Left ventricle myocardium inferior (tissue), 1 donor: ENCODE results near the gene CYBA. TPM values are rescaled to one million over a fixed set of nuclear protein-coding genes. Genes with fewer than 3 reads are reported as not detected.

ENCODE experiments used
- DNase-seq: peaks from one replicate; pipeline ENCODE4 v3.0.0-alpha.2; 2020
- H3K27ac ChIP-seq: fragments of 200-600 bp; replicated peaks from 2 replicates; pipeline ENCODE4 v1.8.0; 2021
- H3K27me3 ChIP-seq: fragments of 200-600 bp; 2 replicates; pipeline ENCODE4 v1.8.0; 2021; ENCODE audit warnings: low read depth
- H3K36me3 ChIP-seq: fragments of 200-600 bp; 2 replicates; pipeline ENCODE4 v1.8.0; 2021
- H3K4me1 ChIP-seq: fragments of 200-600 bp; 2 replicates; pipeline ENCODE4 v1.8.0; 2021
- H3K4me3 ChIP-seq: fragments of 200-600 bp; 2 replicates; pipeline ENCODE4 v1.8.0; 2021; ENCODE audit warnings: mild to moderate bottlenecking, moderate library complexity
- H3K9me3 ChIP-seq: fragments of 200-600 bp; replicated peaks from 2 replicates; pipeline ENCODE4 v1.8.0; 2021
- intact Hi-C: fragments of 100-400 bp; cut with micrococcal nuclease; formaldehyde crosslinking; loops from one replicate; pipeline ENCODE4 v1.11.0; 2022
- total RNA-seq: library from RNA; stranded (reverse); fragmentation: NEBNext Ultra II Directional; extraction: Animal tissue kit (Norgen Biotek cat#: 25700); gene quantifications from one replicate; pipeline ENCODE4 v1.2.1, GENCODE V29; 2021
- TF ChIP-seq, protein P1 (sequence below): fragments of 200-600 bp; IDR thresholded peaks from 2 replicates; pipeline ENCODE4 v1.8.0; 2021; ENCODE audit warnings: antibody characterized with exemption, mild to moderate bottlenecking, borderline replicate concordance
- donor health status: DM: no; HTN: yes; CAD: no; lungs with severe emphysema.

The CYBA gene
- total RNA-seq, 1 donor from 2014 or later = 42.6 TPM

DNA sequence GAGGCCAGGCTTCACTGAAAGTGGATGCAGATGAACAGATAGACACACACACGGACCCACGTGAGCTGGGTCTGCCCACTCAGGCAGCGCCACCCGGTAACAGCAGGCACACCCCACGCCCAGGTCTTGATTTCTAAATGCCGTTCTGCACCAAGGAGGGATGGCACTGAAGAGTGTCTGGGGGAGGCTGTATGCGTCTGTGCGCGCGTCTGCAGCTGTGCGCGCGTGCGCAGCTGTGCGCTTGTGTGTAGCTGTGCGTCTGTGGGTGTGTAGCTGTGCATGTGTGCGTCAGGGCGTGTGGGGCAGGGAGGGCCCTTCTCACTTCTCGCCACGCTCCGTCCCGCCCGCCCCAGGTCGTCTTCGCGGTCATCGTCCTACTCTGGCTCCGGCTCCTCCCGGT, 28.0 kb downstream of the CYBA start:
- H3K4me3 ChIP-seq = no peak overlapping the region
- intact Hi-C loops = no loop called here
- no peak for DNase-seq
- H3K36me3 ChIP-seq = peaks cover 63% of the 10 kb centered on the region
- H3K27ac ChIP-seq = no peak overlapping the region
- H3K9me3 ChIP-seq = no peaks in the 10 kb centered on the region
- H3K4me1 ChIP-seq = peaks cover 23% of the 10 kb centered on the region
- no peaks in the 10 kb centered on the region for H3K27me3 ChIP-seq
- TF ChIP-seq, protein P1, sequence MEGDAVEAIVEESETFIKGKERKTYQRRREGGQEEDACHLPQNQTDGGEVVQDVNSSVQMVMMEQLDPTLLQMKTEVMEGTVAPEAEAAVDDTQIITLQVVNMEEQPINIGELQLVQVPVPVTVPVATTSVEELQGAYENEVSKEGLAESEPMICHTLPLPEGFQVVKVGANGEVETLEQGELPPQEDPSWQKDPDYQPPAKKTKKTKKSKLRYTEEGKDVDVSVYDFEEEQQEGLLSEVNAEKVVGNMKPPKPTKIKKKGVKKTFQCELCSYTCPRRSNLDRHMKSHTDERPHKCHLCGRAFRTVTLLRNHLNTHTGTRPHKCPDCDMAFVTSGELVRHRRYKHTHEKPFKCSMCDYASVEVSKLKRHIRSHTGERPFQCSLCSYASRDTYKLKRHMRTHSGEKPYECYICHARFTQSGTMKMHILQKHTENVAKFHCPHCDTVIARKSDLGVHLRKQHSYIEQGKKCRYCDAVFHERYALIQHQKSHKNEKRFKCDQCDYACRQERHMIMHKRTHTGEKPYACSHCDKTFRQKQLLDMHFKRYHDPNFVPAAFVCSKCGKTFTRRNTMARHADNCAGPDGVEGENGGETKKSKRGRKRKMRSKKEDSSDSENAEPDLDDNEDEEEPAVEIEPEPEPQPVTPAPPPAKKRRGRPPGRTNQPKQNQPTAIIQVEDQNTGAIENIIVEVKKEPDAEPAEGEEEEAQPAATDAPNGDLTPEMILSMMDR = no peak

- no peak for DNase-seq
- no peak overlapping the region for H3K27ac ChIP-seq
- no peaks in the 10 kb centered on the region for H3K9me3 ChIP-seq
- H3K4me3 ChIP-seq = no peak overlapping the region
- TF ChIP-seq, protein P1 = no peak
- peaks cover 57% of the 10 kb centered on the region for H3K36me3 ChIP-seq
- intact Hi-C loops = no loop called here
- no peaks in the 10 kb centered on the region for H3K27me3 ChIP-seq
- H3K4me1 ChIP-seq = peaks cover 21% of the 10 kb centered on the region
These were observed 28.7 kb downstream of the CYBA start for GRCh38 chr16:88622125-88622524.

DNA sequence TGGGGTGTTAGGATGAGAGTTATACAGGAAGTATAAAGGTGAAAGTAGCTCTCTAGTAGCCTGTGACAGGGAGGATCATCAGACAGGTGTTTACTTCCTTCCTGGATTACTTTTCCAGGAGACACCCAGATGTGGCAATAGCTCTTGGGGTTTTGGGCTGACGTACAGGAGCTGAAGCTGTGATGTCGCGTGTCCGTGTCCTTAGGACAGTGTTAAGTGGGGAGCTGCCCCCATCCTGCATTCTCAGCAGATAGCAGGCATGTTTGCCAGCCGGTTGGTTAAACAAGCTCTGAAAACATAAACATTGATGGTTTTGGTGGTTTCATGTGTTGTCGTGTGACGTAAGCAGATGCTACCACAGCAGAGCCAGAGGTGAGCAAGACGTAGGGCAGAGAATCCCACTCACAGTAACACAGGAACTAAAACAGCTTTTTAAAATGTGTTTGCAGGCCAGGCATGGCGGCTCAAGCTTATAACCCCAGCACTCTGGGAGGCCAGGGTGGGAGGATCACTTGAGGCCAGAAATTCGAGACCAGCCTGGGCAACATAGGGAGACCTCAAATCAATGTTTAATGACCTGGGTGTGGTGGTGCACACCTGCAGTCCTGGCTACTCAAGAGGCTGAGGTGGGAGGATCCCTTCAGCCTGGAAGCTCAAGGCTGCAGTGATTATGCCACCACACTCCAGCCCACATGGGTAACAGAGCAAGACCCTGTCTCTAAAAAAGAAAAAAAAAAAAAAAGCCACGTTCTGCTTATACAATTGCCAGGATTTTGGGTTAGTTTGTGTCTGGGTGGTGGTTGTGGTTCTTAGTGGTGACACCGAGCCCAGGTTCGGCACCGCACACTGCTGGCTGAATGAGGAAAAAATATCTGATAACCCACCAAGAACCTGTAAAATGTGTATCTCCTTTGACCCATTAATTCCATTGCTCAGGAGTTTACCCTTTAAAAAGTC, 30.7 kb downstream of the CYBA start:
- no peaks in the 10 kb centered on the region for H3K9me3 ChIP-seq
- TF ChIP-seq, protein P1 = no peak
- H3K36me3 ChIP-seq = peaks cover 38% of the 10 kb centered on the region
- no peak overlapping the region for H3K4me3 ChIP-seq
- peaks cover 34% of the 10 kb centered on the region for H3K4me1 ChIP-seq
- no peaks in the 10 kb centered on the region for H3K27me3 ChIP-seq
- no peak for DNase-seq
- intact Hi-C loops = no loop called here
- no peak overlapping the region for H3K27ac ChIP-seq

DNA sequence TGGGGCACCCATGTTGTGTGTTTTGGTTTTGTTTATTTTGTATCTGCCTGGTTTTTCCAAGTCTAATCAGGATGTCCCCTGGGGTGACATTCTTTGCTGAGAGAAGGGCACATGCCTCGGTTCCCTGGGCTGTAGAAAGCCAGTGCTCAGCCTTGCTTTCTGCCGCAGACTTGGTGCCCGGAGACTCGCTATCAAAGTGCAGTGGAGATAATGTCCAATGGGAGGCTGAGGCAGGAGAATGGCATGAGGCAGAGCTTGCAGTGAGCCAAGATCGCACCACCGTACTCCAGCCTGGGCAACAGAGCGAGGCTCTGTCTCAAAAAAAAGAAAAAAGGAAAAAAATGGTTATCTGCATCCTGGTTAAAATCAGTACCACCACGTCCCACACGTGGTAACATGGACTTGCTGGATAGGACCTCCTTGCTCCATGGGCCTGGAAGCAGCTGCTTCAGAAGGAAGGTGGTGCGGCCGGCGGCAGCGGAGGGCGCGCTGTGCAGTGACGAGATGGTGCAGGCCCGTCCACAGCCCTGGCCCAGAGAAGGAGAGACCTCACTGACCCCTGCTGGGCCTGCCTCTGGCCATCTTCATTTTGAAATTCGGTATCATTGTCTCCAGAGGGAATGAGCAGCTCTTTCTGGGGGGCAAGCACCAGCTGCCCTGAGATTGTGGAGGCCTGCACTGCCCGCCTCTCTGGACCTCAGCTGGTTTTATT, 31.7 kb downstream of the CYBA start:
- Histone ChIP-seq H3K36me3 (peaks cover 30% of the 10 kb centered on the region), H3K4me3 (no peak overlapping the region), H3K9me3 (no peaks in the 10 kb centered on the region), H3K27ac (peak overlapping the region; percentile 66), H3K4me1 (peaks cover 41% of the 10 kb centered on the region), H3K27me3 (no peaks in the 10 kb centered on the region)
- intact Hi-C loops = no loop called here
- TF ChIP-seq, protein P1 = no peak
- no peak for DNase-seq

- Histone ChIP-seq H3K36me3 (peaks cover 25% of the 10 kb centered on the region), H3K9me3 (no peaks in the 10 kb centered on the region), H3K4me3 (no peak overlapping the region), H3K27ac (peak overlapping the region; percentile 66), H3K27me3 (no peaks in the 10 kb centered on the region), H3K4me1 (peaks cover 45% of the 10 kb centered on the region)
- no peak for DNase-seq
- TF ChIP-seq, protein P1 = no peak
- intact Hi-C loops = no loop called here
These were observed 32.5 kb downstream of the CYBA start for GRCh38 chr16:88618182-88618955.
